Activated T-cell treated with anti-CD3 and anti-CD28 coated beads, Interleukin-2, amount 50 U/mL, for 1 hour (primary cell): ENCODE data around the gene C1orf35.
A peak's percentile ranks its signal among the peaks of the same experiment; 100 is the strongest.
"Not testable (repeated sequence)": the region's sequence is repeated elsewhere in the genome, so short reads cannot be mapped to it uniquely, and the experiment has no call there.

ENCODE experiments used
- DNase-seq: peaks from one replicate; pipeline ENCODE4 v3.0.0-alpha.2; 2020

C1orf35 gene

DNA sequence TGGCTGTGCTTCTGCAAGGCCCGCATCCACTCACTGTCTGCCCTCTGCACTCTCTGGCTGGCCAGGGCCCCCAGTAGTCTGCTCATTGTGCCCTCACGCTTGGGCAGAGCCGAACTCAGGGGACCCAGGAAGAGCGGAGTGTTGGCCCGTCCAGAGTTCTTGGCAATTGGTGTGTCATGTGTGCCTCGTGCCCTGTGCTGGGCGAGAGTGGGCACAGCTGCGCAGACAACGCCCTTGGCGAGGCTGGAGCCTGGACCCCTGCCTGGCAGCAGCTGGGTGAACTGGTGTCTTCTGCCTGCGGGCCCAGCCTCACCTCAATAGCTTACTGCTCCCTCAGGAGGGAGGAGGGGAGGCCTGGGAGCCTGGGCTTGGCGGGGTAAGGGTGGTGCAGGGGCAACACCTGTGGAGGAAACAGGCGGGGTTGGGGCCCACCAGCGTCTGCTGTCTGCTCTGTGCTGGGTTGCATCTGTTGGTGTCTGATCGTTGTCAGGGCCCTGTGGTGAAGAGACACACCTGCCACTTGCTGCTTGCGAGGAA lies 39.1 kb upstream of the C1orf35 start:
- peak; percentile 26 for DNase-seq

DNA sequence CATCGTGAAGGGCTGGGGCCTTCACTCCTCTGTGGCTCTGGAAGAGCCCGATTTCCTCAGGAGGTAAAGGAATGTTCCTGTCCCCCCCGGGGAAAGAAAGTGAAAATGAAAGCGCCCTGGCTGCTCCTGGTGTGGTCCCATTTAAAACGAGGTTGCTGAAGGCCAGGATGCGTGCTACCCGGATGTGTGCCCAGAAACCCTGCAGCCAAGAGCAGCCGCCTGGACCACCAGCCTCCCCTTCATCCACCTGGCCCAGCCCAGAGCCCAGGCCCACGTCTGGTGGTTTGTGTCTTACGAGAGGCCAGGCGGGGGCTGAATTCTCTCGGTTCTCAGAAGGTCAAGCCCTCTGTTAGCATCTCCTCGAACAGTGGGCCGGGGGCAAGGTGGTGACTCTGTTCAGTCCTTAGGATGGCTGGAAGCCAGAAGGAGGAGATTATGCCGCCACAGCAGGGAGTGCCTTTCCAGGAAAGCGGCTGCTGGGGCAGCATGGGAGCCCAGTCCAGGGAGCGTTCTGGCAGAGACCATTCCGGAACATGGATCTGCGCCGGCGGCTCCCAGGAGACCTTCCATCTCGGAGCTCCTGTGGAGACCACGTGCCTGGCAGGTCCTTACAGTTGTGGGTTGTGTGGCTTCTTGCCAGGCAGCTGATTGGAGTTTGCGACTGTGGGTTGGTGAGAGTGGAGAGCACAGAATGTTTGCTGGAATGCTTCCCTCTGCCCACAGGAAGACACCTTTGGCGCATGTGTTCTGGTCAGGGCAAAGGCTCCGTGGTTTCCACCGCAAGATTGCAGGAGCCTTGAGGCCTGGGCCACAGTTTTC lies 38.3 kb upstream of the C1orf35 start:
- DNase-seq, result peak; percentile 27

DNA sequence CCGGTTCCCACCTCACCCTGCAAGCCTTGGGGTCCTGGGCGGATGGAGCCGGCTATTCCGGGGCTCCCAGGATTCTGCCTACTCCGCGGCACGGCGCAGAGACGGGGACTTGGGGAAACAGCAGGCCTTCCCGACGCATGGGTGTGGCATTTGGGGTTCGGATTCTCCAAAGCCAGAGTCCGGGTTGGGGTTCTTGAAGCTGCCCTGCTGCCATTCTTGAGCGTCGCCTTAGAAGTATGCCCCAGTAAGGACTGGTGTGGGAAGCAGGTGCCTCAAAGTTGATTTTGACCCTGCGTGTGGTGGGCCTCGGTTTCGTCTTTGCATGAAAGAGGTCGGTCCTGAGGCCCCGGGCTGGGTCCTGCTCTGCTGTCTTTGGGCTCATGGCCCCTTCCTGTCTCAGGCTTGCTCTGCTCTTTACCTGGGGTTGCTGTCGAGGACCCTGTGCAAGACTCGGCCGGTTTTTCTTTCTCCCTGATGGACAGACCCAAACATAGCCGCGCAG lies 37.6 kb upstream of the C1orf35 start:
- DNase-seq, result no peak

DNA sequence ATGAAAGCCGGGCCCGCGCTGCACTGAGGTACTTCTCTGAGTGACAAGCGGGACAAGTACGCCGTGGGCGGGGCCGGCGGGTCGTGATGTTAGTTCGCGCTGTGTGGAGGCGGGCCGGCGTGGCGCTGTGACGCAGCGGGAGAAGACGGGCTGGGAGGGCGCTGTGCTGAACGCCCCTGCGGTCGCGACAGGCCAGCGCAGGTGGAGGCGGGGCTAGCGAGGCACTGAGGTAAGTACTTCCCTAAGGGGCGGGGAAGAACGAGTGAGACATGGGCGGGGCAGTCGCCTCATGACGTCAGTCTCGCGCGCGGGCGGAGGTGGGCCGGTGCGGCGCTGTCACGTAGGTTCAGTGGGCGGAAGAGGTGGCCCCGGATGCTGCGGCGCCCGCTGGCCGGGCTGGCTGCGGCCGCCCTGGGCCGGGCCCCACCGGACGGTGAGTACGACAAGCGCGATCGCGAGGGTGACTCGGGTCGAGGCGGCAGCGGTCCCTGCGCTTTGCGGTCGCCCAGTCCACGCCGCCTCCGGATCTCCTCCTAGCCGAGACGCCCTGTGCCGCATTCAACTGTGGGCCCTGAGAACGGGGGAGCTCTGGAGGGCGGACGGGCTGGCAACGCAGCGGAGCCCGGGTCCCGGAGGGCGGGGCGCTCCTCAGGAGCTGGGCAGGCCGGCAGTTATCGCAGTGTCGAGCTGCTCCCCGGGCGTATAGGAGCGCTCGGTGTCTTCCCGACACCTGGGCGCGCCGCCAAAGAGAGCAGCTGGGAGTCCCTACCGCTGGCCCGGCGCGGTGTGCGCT lies 37.0 kb upstream of the C1orf35 start, which contains the start of gene GUK1:
TSS of gene GUK1 (plus strand) at position 349 of the 793 bp plus-strand sequence. CDS start at position 373, 24 bp downstream.
- peak; percentile 100 for DNase-seq

DNA sequence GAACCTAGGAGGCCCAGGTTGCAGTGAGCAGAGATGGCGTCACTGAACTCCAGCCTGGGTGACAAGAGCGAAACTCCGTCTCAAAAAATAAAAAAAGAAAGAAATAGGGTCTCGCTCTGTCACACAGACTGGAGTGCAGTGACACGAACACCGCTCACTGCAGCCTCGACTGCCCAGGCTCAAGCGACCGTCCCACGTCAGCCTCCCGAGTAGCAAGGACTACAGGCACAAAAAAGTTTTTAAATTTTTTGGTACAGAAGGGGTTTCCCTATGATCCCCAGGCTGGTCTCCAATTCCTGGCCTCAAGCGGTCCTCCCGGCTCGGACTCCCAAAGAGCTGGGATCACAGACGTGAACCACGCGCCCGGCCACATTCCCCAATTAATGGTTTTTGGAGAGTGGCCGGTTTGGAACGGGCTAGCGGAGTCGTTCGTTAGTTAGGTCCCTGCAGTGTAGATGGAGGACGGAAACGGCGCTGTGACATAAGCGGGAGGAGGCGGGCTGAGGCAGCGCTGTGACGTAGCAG lies 36.3 kb upstream of the C1orf35 start:
- no peak for DNase-seq

DNA sequence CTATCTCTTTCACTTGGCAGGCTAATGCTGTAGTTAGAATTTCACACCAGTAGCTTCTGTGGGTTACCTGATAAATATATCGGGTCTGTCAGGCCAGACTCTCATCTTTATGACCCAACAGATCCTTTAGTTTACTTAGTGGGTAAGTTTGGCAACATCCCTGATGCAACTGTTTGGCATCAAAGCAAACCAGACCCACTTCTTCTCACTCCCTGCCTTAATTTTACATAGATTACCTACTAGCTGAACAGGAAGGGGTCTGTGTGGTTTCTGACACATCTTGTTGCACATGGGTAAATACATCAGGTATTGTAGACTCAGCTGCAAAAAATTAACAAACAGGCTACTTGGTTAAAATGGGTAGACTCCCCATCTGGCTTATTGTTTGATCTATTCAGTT lies 33.8 kb upstream of the C1orf35 start:
- DNase-seq, result no peak

DNA sequence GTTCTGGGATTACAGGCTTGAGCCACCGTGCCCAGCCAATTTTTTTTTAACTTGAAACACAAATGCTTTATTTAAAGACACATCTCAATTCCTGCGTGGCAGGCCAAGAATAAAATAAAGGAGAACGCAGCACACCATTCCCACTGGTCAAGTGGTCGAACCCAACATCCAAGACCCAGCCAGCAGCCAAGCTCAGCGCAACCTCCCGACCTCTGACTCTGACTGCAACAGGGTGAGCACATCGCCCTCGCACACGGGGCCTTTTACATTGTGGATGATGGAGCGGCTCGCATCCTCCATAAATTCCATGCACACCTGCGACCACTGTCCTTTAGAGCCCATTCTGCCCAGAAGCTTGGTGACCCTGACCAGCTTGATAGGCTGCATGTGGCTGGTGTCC lies 31.5 kb upstream of the C1orf35 start:
- DNase-seq, result no peak

DNA sequence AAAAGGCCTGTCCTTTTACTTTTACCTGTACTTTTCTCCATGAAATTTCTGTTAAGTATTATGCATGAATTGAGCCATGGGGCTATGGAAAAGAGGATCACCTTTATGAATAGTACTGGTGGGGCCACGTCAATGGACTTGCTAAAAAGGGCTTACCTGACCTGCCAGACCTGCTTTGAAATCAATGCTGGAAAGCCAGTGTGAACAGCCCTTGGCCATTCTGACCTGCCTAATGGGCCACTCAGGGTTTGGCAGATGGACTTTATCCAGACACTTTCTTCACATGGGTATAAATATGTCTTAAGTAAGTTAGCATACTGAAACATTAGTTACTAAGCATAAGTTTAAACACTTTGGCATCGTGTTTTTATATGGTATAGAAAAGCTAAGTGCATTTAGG lies 28.6 kb upstream of the C1orf35 start:
- DNase-seq, result no peak

DNA sequence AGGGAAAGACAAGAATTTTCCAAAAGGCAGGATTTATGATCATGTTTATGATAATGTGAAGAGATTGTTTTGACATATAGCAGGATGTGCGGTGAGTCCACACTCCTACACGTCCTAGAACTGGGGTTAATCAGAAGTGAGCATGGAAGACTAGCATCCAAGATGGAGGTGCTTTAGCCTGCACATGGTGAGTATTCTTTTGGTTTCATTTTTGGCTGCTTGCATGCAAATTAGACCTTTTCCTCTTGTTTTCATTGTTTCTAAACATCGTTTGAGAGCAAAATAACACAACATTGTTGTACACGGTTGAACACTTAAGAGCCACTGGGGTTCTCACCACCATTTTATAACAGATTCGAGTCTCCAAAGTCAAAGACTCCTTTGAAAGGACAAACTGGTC lies 22.1 kb upstream of the C1orf35 start:
- no peak for DNase-seq

DNA sequence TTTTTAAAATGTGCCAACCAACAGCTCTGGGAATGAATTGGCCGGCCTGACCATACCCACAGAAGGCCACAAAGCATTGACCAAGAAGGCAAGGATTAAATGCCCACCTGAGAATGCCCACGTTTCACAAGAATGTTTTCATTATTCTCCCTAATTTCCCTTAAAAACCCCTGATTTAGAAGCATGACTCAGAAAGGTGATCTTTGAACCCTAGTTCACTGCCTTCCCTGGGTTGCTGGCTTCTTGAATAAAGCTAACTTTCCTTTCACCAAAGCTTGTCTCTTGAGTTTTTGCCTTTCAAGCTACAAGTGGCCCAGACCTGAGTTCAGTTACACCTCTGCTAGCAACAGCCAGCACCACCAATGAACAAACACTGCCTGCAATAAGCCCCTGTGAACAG lies 20.4 kb upstream of the C1orf35 start:
- no peak for DNase-seq

DNA sequence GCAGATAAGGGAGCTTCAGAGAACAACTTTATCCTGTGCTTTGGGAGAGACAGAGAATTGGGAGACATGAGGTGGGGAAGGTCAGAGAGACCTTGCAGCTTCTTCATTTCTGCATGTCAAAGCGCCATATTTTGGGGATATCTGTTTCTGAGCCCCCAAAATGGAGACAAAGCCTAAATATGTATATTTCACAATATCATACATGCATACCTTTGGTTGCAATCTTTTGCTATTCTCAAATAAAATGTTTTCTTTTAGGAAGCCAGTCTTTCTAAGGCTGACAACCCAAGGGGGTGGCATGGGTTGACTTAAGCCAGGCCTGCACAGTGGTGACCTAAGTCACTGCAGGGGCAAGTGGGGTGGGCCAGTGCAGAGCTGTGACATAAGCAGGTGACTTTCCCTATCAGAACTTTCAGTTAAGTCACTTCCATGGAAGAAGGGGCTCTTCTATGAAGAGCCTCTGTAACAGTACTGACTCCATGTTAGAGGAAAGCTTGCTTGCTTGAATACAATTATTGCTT lies 19.9 kb upstream of the C1orf35 start:
- no peak for DNase-seq

DNA sequence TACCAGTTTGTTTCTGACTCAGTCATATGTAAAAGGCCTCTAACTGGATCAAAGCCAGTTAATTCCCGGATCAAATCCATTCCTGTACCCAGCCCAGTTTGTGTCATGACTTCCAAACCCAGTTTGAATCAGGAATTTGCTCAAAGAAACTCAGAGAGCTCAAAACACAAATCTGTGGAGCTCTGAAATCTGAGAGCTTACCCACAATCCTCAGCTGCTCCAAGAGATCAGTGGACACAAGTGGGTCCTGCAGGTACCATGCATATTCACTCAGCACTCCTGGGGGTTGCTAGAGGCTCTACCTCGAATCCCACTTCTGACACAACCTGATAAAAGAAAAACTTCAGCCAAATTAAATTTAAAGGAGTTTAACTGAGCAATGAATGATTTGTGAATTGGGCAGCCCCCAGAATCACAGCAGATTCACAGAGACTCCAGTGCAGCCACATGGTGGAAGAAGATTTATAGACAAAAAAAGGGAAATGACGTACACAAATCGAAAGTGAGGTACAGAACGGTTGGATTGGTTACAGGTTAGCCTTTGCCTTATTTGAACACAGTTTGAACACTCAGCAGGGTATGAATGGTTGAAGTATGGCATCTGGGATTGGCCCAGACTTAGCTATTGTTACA lies 17.8 kb upstream of the C1orf35 start:
- no peak for DNase-seq

DNA sequence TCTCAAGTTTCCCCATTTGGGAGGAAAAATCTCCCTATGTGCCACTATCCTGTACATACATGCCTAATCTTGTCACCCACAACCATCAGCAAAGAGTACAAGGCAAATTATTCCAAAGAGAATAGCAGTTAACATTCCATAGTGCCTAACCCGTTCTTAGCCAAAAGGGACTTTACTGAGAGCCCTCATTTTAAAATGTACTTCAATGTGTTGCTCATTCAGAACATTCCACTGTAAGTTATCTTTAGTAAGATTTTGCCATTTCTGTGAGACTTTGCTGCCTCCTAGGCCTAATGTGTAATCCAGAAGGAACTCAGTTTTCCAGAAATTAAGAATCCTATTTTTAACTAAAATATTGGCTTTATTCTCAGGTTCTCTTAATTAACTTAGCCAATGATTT lies 17.2 kb upstream of the C1orf35 start:
- no peak for DNase-seq

DNA sequence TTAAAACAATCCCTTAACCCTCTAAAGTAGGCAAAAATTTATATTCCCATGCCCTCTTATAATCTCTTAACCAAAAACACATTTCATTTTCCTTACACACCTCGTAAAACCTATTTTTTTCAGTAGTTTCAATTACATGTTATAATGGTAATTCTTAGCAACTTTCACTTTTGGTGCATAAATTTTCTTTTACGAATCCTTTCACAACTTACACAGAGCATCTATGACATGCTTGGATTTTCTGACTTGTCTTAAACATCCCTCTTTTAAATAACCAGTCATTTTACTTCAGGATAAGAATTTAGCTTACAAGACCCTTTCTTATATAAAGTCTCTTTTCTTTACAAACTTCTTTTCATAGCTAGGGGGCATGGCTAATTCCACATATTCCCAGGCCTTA lies 14.9 kb upstream of the C1orf35 start:
- no peak for DNase-seq

DNA sequence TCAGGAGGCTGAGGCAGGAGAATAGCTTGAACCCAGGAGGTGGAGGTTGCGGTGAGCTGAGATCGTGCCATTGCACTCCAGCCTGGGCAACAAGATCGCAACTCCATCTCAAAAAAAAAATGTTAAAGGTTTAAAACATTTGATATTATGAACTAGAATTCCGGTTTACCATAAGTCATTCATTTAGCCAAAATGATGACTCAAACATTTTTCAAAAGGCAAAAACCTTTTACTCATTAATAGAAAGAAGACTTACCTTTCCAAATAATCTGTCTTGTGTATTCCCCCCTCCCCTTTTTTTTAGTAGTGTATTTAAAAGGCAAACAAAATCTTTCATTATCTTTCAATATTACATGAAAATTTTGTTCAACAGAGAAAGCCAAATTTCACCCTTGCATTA lies 14.2 kb upstream of the C1orf35 start:
- DNase-seq, result no peak

DNA sequence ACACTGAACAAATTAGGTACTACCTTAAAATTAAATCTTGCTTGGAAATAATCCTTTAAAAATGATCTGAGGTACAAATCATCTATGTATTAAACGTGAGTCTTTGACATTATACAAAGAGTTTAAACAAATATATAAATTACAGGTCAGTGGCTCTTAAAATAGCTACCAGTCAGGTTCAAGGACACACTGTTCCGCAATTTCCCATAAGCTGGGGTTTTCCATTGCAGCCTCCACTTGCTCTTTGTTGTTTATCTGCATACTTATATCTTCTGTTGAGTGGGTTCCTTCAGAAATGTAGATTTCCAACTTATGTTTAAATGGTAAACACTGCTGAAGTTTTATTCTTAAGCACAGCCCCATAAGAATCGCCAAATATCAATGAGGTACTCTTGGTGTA lies 11.7 kb upstream of the C1orf35 start:
- no peak for DNase-seq

DNA sequence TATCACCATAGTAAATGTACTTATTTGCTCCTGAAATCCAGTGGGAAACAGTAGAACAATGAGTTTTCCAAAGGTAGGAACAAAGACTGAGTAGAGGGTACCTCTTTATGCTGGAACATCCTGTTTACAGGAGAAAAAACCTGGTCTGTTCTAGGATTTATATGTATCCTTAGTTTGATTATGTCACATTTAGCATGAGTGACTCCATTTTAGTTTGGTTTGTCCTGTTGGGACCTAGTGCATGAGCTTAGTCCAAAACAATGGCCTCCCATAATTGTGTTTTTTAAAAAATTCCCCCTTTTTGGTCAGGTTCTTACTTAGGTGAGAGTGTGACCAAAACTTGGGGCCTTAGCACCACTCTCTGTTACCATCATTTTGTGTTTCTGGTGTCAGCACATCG lies 9.5 kb upstream of the C1orf35 start:
- DNase-seq, result no peak

DNA sequence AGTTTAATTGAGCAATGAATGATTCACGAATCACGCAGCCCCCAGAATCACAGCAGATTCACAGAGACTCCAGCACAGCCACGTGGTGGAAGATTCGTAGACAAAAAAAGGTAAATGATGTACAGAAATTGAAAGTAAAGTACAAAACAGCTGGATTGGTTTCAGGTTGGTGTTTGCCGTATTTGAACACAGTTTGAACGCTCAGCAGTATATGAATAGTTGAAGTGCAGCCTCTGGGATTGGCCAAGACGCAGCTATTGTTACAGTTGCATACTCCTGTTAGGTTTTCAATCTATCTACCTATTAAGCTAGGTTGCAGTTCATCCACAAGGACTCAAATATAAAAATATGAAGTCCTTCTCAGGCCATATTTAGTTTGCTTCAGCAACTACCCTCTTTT lies 9.0 kb upstream of the C1orf35 start:
- DNase-seq, result no peak

DNA sequence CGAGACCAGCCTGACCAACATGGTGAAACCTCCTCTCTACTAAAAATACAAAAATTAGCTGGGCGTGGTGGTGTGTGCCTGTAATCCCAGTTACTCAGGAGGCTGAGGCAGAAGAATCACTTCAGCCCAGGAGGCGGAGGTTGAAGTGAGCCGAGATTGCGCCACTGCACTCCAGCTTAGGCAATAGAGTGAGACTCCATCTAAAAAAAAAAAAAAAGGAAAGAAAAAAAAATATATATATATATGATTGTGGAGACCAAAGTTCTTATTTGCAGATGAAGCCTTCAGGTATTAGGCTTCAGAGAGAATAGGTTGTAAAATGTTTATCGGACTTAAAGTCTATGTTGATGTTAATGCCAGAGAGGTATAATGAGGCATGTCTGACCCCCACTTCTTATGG lies 8.2 kb upstream of the C1orf35 start:
- not testable (repeated sequence) for DNase-seq

DNA sequence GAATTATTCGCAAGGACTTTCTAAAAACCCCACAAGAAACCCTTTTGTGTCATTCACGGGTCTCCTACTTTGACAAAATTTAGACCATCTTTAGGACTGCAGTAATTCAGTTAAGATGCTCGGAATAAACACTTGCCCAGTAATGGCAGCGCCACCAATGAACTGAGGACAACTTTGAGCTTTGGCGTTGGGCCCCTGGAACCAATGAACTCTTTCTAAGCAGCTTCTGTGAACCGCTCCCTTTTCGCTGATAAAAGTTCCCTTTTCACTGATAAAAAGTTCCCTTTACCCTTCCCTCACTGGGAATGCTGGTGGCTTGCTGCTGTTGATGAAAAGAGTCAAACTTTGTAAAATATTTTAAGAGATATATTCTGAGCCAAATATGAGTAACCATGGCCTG lies 7.4 kb upstream of the C1orf35 start:
- no peak for DNase-seq

DNA sequence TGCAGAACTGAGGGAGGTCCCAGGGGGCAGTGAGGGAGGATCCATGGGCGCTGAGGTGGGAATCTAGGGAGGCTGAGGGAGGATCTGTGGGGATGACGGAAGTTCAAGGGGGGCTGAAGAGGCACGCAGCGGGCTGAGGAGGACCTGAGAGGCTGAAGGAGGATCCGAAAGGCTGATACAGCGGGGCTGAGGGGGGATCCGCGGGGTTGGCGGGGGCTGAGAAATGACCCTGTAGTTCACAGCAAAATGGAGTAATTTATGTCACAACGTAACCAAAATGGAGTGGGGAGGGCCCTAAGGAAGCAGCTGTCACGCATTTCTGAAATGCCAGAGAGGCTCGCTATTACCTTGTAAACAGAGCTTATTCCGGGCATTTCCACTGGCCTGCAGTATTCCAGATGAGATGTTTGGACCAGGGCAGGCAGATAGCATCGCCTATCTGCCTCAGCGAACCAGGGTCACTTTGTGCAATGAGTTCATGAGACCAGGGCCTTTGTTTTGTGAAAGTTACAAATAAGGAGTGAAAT lies 6.9 kb upstream of the C1orf35 start:
- no peak for DNase-seq
